GM18508 (cell line): ENCODE results near the gene KHDC3L.
A peak's percentile ranks its signal among the peaks of the same experiment; 100 is the strongest.

Experiments used
- ATAC-seq: cut with Tn5 transposase; IDR thresholded peaks from one replicate; pipeline ENCODE4 v1.9.1; 2021; ENCODE audit warnings: moderate number of reproducible peaks; ENCODE audit not compliant: insufficient read depth, unreplicated experiment

The KHDC3L gene

GRCh38 chr6:73362358-73362757 lies at the start of gene KHDC3L:
Gene KHDC3L (plus strand): TSS chr6:73362658. CDS start chr6:73362730, 72 bp downstream.
- no peak for ATAC-seq

GRCh38 chr6:73314577-73315492 lies 47.6 kb upstream of the KHDC3L start:
- ATAC-seq: no peak

- ATAC-seq: no peak
Measured at GRCh38 chr6:73323323-73323722, 39.1 kb upstream of the KHDC3L start.

- ATAC-seq: no peak
Measured at GRCh38 chr6:73325656-73326055, 36.8 kb upstream of the KHDC3L start.

- no peak for ATAC-seq
Measured at GRCh38 chr6:73328790-73329189, 33.7 kb upstream of the KHDC3L start.

GRCh38 chr6:73329201-73329600 lies 33.3 kb upstream of the KHDC3L start:
- ATAC-seq: peak; percentile 79

GRCh38 chr6:73339340-73339739 lies 23.1 kb upstream of the KHDC3L start:
- ATAC-seq: no peak

- ATAC-seq: no peak
Measured at GRCh38 chr6:73340048-73340447, 22.4 kb upstream of the KHDC3L start.

- ATAC-seq: no peak
Measured at GRCh38 chr6:73341335-73341734, 21.1 kb upstream of the KHDC3L start.

- ATAC-seq: no peak
Measured at GRCh38 chr6:73342174-73342573, 20.3 kb upstream of the KHDC3L start.

- ATAC-seq: no peak
Measured at GRCh38 chr6:73343164-73343563, 19.3 kb upstream of the KHDC3L start.

- ATAC-seq: no peak
Measured at GRCh38 chr6:73348550-73349204, 13.8 kb upstream of the KHDC3L start.

GRCh38 chr6:73349311-73349710 lies 13.1 kb upstream of the KHDC3L start:
- no peak for ATAC-seq

- no peak for ATAC-seq
Measured at GRCh38 chr6:73353636-73354593, 8.5 kb upstream of the KHDC3L start, which contains the start of gene DPPA5. Gene DPPA5 (minus strand): TSS chr6:73354276. CDS start chr6:73354225, 51 bp downstream.

- ATAC-seq: no peak
Measured at GRCh38 chr6:73362869-73363536, 545 bp downstream of the KHDC3L start.

- ATAC-seq: no peak
Measured at GRCh38 chr6:73363537-73363875, 1.0 kb downstream of the KHDC3L start.

GRCh38 chr6:73364121-73364520 lies 1.7 kb downstream of the KHDC3L start:
- ATAC-seq: no peak

- no peak for ATAC-seq
Measured at GRCh38 chr6:73364549-73364948, 2.1 kb downstream of the KHDC3L start.

GRCh38 chr6:73367761-73368355 lies 5.4 kb downstream of the KHDC3L start:
- no peak for ATAC-seq

- ATAC-seq: no peak
Measured at GRCh38 chr6:73368675-73369074, 6.2 kb downstream of the KHDC3L start.
